ENCODE data around the gene TENT4A. TPM values are rescaled to one million over a fixed set of nuclear protein-coding genes. Genes with fewer than 3 reads are reported as not detected.

TENT4A gene
- total RNA-seq, 2 donors from 2014 or later: 17.1 to 21.9 TPM

- no peak for DNase-seq
- intact Hi-C loops (cut with DNase I): loop anchor here (5.0 to 10.0 kb wide), 4 partner anchors 115 to 1252 kb away; partner anchors contain the start of genes MED10, NSUN2 and SRD5A1
- no peak overlapping the region for H3K27ac ChIP-seq
- no peaks in the 10 kb centered on the region for H3K27me3 ChIP-seq
- TF ChIP-seq CTCF (IDR thresholded peaks at IDR 0.05): no peak
- H3K4me1 ChIP-seq: no peaks in the 10 kb centered on the region
- H3K9ac ChIP-seq (ENCODE audit: low read depth in 2 of 2, low read length in 2 of 2): no peak overlapping the region
- H3K36me3 ChIP-seq: peaks cover 8% of the 10 kb centered on the region
- no peak overlapping the region for H3K4me3 ChIP-seq
- no peaks in the 10 kb centered on the region for H3K9me3 ChIP-seq
Measured at GRCh38 chr5:6747103-6747502, 33.9 kb downstream of the TENT4A start.

- Histone ChIP-seq H3K36me3 (peaks cover 10% of the 10 kb centered on the region), H3K27ac (no peak overlapping the region), H3K9ac (ENCODE audit: low read depth in 2 of 2, low read length in 2 of 2) (no peak overlapping the region), H3K27me3 (no peaks in the 10 kb centered on the region), H3K4me3 (no peak overlapping the region), H3K9me3 (no peaks in the 10 kb centered on the region), H3K4me1 (no peaks in the 10 kb centered on the region)
- intact Hi-C loops (cut with DNase I): loop anchor here (5.0 to 10.0 kb wide), 4 partner anchors 116 to 1253 kb away; partner anchors contain the start of genes MED10, NSUN2 and SRD5A1
- no peak for TF ChIP-seq CTCF (IDR thresholded peaks at IDR 0.05)
- DNase-seq: no peak
Measured at GRCh38 chr5:6748142-6748541, 34.9 kb downstream of the TENT4A start.

- Histone ChIP-seq H3K27me3 (no peaks in the 10 kb centered on the region), H3K4me1 (no peaks in the 10 kb centered on the region), H3K4me3 (no peak overlapping the region), H3K36me3 (peaks cover 13% of the 10 kb centered on the region), H3K27ac (no peak overlapping the region), H3K9ac (ENCODE audit: low read depth in 2 of 2, low read length in 2 of 2) (no peak overlapping the region), H3K9me3 (no peaks in the 10 kb centered on the region)
- no peak for TF ChIP-seq CTCF (IDR thresholded peaks at IDR 0.05)
- intact Hi-C loops (cut with DNase I): loop anchor here (5.0 to 10.0 kb wide), 4 partner anchors 117 to 1254 kb away; partner anchors contain the start of genes MED10, NSUN2 and SRD5A1
- no peak for DNase-seq
Measured at GRCh38 chr5:6749026-6749716, 35.9 kb downstream of the TENT4A start.

- intact Hi-C loops (cut with DNase I): no loop called here
- Histone ChIP-seq H3K4me1 (no peaks in the 10 kb centered on the region), H3K36me3 (peaks cover 13% of the 10 kb centered on the region), H3K27ac (no peak overlapping the region), H3K4me3 (no peak overlapping the region), H3K27me3 (no peaks in the 10 kb centered on the region), H3K9ac (ENCODE audit: low read depth in 2 of 2, low read length in 2 of 2) (no peak overlapping the region), H3K9me3 (no peaks in the 10 kb centered on the region)
- no peak for TF ChIP-seq CTCF (IDR thresholded peaks at IDR 0.05)
- DNase-seq: no peak
Measured at GRCh38 chr5:6750142-6750840, 37.1 kb downstream of the TENT4A start.

GRCh38 chr5:6750951-6751685 is 37.9 kb downstream of the TENT4A start:
- DNase-seq: no peak
- H3K9me3 ChIP-seq: no peaks in the 10 kb centered on the region
- no peak for TF ChIP-seq CTCF (IDR thresholded peaks at IDR 0.05)
- intact Hi-C loops (cut with DNase I): no loop called here
- no peak overlapping the region for H3K9ac ChIP-seq (ENCODE audit: low read depth in 2 of 2, low read length in 2 of 2)
- peaks cover 16% of the 10 kb centered on the region for H3K36me3 ChIP-seq
- no peak overlapping the region for H3K27ac ChIP-seq
- H3K4me1 ChIP-seq: no peaks in the 10 kb centered on the region
- H3K27me3 ChIP-seq: no peaks in the 10 kb centered on the region
- H3K4me3 ChIP-seq: no peak overlapping the region

Data from colonic mucosa (tissue), 4 donors.